ENCODE measurements around the gene CHRNG.

The CHRNG gene

DNA sequence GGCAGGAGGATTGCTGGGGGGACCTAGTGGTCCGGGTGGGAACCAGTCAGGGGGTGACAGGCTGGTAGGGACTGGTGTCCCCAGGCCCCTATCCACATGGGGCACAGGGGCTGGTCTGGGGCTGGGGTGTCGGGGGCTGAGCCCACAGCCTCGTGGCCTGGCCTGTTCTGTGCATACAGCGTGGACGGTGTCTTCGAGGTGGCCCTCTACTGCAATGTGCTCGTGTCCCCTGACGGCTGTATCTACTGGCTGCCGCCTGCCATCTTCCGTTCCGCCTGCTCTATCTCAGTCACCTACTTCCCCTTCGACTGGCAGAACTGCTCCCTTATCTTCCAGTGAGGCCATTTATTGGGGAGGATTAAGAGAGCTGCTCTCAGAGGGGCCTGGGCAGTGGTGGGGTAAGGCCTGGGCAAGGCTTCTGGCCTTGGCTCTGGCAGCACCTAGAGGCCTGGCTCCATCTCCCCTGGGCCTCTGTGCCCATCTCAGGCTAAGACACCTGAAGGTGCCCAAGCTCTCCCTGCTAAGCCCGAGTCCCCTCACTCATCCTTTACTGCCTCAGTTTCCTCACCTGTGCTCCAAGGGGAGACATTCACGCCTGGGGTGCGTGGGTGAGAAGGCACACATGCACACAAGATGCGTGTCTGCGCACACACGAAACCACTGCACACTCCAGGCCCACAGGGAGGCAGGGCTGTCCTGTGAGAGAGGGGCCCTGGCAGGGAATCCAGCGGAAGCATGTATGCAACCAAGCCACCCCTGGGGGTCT is 1.9 kb downstream of the CHRNG start:
- no peaks in the 10 kb centered on the region for H3K36me3 ChIP-seq
- peaks cover 3 to 6% of the 10 kb centered on the region in 2 experiments for H3K4me1 ChIP-seq (ENCODE audit: control insufficient read depth in 1 of 2, insufficient read depth in 1 of 2, low read depth in 1 of 2, low read length in 1 of 2)
- H3K4me3 ChIP-seq (ENCODE audit: low read depth in 1 of 2, low read length in 1 of 2), result no peak overlapping the region
- no peaks in the 10 kb centered on the region for H3K9me3 ChIP-seq
- no peak overlapping the region for H3K27ac ChIP-seq
- TF ChIP-seq, protein P1, sequence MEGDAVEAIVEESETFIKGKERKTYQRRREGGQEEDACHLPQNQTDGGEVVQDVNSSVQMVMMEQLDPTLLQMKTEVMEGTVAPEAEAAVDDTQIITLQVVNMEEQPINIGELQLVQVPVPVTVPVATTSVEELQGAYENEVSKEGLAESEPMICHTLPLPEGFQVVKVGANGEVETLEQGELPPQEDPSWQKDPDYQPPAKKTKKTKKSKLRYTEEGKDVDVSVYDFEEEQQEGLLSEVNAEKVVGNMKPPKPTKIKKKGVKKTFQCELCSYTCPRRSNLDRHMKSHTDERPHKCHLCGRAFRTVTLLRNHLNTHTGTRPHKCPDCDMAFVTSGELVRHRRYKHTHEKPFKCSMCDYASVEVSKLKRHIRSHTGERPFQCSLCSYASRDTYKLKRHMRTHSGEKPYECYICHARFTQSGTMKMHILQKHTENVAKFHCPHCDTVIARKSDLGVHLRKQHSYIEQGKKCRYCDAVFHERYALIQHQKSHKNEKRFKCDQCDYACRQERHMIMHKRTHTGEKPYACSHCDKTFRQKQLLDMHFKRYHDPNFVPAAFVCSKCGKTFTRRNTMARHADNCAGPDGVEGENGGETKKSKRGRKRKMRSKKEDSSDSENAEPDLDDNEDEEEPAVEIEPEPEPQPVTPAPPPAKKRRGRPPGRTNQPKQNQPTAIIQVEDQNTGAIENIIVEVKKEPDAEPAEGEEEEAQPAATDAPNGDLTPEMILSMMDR (IDR thresholded peaks at IDR 0.05), result no peak
- peaks cover 22% of the 10 kb centered on the region for H3K27me3 ChIP-seq

DNA sequence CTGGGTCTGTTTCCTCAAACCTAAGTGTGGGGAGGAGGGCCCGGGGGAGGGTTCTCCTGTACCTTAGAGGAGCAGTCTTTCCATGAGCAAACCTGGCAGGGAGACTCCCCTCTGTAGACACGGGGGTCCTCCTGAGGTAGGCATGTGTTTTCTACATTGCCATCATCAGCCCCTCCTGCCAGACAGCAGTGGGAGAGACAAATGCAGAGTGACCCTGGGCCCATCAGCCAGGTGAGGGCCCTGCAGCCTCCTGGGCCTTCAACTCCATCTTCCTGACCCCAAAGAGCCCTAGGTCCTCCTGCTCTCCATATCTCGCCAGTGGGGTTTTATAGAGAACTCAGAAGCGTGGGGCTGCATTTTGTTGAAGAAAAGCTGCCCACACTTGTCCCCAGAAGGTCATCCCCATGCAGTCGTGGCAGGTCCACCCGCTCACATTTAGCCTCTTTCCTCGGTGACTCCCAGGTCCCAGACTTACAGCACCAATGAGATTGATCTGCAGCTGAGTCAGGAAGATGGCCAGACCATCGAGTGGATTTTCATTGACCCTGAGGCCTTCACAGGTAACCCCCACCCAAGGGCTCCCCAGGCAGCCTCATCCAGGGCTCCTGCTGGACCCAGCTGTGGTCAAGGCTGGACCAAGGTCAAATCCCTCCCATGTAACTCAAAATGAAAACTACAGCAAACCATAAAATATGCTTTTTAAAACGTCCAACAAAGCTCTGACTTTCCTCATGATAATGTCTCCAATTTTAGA is 2.6 kb downstream of the CHRNG start:
- Histone ChIP-seq H3K27ac (no peak overlapping the region), H3K4me3 (ENCODE audit: low read depth in 1 of 2, low read length in 1 of 2) (no peak overlapping the region), H3K4me1 (ENCODE audit: control insufficient read depth in 1 of 2, insufficient read depth in 1 of 2, low read depth in 1 of 2, low read length in 1 of 2) (peaks cover 3 to 6% of the 10 kb centered on the region in 2 experiments), H3K9me3 (no peaks in the 10 kb centered on the region), H3K36me3 (no peaks in the 10 kb centered on the region), H3K27me3 (peaks cover 22% of the 10 kb centered on the region)
- TF ChIP-seq, protein P1 (IDR thresholded peaks at IDR 0.05), result no peak

- Histone ChIP-seq H3K4me3 (ENCODE audit: low read depth in 1 of 2, low read length in 1 of 2) (no peak overlapping the region), H3K27ac (no peak overlapping the region), H3K4me1 (ENCODE audit: control insufficient read depth in 1 of 2, insufficient read depth in 1 of 2, low read depth in 1 of 2, low read length in 1 of 2) (peaks cover 3 to 6% of the 10 kb centered on the region in 2 experiments), H3K36me3 (no peaks in the 10 kb centered on the region), H3K9me3 (no peaks in the 10 kb centered on the region), H3K27me3 (peaks cover 22% of the 10 kb centered on the region)
- TF ChIP-seq, protein P1 (IDR thresholded peaks at IDR 0.05), result no peak
Measured at GRCh38 chr2:232542715-232543467, 3.4 kb downstream of the CHRNG start.

DNA sequence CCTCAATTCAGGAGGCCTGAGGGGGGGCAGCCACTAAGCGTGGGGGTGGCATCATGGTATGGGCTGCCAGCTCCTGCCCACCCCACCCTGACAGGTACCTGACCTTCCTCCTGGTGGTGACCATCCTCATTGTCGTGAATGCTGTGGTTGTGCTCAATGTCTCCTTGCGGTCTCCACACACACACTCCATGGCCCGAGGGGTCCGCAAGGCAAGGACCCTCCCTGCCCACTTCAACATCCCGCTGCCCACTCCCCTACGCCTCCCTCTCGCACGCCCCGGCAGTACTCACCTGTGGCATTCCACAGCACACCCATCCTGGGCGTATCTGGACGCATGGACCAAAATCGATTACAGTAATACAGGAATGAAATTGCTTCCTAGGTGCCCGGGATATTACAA is 4.0 kb downstream of the CHRNG start:
- TF ChIP-seq, protein P1 (IDR thresholded peaks at IDR 0.05), result no peak
- Histone ChIP-seq H3K27ac (no peak overlapping the region), H3K4me3 (ENCODE audit: low read depth in 1 of 2, low read length in 1 of 2) (no peak overlapping the region), H3K9me3 (no peaks in the 10 kb centered on the region), H3K36me3 (no peaks in the 10 kb centered on the region), H3K27me3 (peaks cover 22% of the 10 kb centered on the region), H3K4me1 (ENCODE audit: control insufficient read depth in 1 of 2, insufficient read depth in 1 of 2, low read depth in 1 of 2, low read length in 1 of 2) (peaks cover 3% of the 10 kb centered on the region in 2 experiments)

DNA sequence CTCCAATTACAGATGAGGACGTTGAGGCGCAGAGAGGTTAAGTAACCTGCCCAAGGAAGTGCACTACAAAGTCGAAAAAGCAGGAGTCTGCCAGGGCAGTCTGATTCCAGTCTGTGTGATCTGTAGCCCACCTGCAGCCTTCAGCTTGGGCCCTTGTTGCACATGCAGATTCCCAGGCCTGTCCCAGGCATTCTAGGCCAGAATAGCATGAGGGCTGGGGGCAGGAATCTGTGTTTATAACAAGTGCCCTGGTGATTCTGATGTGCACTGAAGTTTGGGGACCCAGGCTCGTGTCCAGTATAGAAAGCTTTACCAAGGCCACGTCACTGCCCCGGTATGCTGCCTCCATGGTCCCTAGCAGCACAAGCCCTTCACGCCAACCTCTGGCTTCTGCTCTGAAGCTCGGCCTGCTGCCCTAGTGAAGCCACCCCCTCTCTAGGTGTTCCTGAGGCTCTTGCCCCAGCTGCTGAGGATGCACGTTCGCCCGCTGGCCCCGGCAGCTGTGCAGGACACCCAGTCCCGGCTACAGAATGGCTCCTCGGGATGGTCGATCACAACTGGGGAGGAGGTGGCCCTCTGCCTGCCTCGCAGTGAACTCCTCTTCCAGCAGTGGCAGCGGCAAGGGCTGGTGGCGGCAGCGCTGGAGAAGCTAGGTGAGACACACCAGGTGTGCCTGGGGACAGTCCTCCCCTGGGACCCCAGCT is 4.6 kb downstream of the CHRNG start:
- H3K4me1 ChIP-seq (ENCODE audit: control insufficient read depth in 1 of 2, insufficient read depth in 1 of 2, low read depth in 1 of 2, low read length in 1 of 2), result peaks cover 0 to 3% of the 10 kb centered on the region in 2 experiments
- no peaks in the 10 kb centered on the region for H3K36me3 ChIP-seq
- no peak overlapping the region for H3K27ac ChIP-seq
- TF ChIP-seq, protein P1 (IDR thresholded peaks at IDR 0.05), result no peak
- peaks cover 22% of the 10 kb centered on the region for H3K27me3 ChIP-seq
- no peaks in the 10 kb centered on the region for H3K9me3 ChIP-seq
- H3K4me3 ChIP-seq (ENCODE audit: low read depth in 1 of 2, low read length in 1 of 2), result no peak overlapping the region
